GM19025 (cell line): ENCODE results near the gene KRT79.

Source experiments
- ATAC-seq: cut with Tn5 transposase; IDR thresholded peaks from one replicate; pipeline ENCODE4 v1.9.1; 2021; ENCODE audit warnings: mild to moderate bottlenecking, low read depth, moderate library complexity; ENCODE audit not compliant: unreplicated experiment

Gene KRT79

GRCh38 chr12:52821071-52821730 lies 12.9 kb downstream of the KRT79 start:
- ATAC-seq, result no peak

GRCh38 chr12:52820521-52820920 lies 13.6 kb downstream of the KRT79 start:
- no peak for ATAC-seq

GRCh38 chr12:52819731-52820510 lies 14.2 kb downstream of the KRT79 start:
- no peak for ATAC-seq

- ATAC-seq, result no peak
These were observed 15.2 kb downstream of the KRT79 start for GRCh38 chr12:52818887-52819420.

- ATAC-seq, result no peak
These were observed 15.7 kb downstream of the KRT79 start for GRCh38 chr12:52818388-52818787.

GRCh38 chr12:52817699-52818238 lies 16.3 kb downstream of the KRT79 start:
- no peak for ATAC-seq

GRCh38 chr12:52817003-52817698 lies 17.0 kb downstream of the KRT79 start:
- ATAC-seq, result no peak

- ATAC-seq, result no peak
These were observed 18.2 kb downstream of the KRT79 start for GRCh38 chr12:52815676-52816588.

- ATAC-seq, result no peak
These were observed 18.9 kb downstream of the KRT79 start for GRCh38 chr12:52815161-52815560.

GRCh38 chr12:52814710-52815155 lies 19.4 kb downstream of the KRT79 start:
- no peak for ATAC-seq

GRCh38 chr12:52813885-52814709 lies 20.0 kb downstream of the KRT79 start, which contains the start of gene KRT4:
Gene KRT4, minus strand, starts transcription at chr12:52814116. Its CDS starts 58 bp downstream, at chr12:52814058.
- no peak for ATAC-seq

GRCh38 chr12:52813203-52813819 lies 20.8 kb downstream of the KRT79 start:
- no peak for ATAC-seq

GRCh38 chr12:52812749-52813148 lies 21.4 kb downstream of the KRT79 start:
- ATAC-seq, result no peak

GRCh38 chr12:52812073-52812400 lies 22.1 kb downstream of the KRT79 start:
- ATAC-seq, result no peak

GRCh38 chr12:52811191-52812072 lies 22.7 kb downstream of the KRT79 start:
- no peak for ATAC-seq

GRCh38 chr12:52810554-52810953 lies 23.6 kb downstream of the KRT79 start:
- no peak for ATAC-seq

- ATAC-seq, result no peak
These were observed 24.9 kb downstream of the KRT79 start for GRCh38 chr12:52809166-52809565.
